GM19043 (cell line): ENCODE measurements around the gene RCBTB1.
"Not testable (repeated sequence)": the region's sequence is repeated elsewhere in the genome, so short reads cannot be mapped to it uniquely, and the experiment has no call there.

Experiments used
- ATAC-seq: cut with Tn5 transposase; IDR thresholded peaks from one replicate; pipeline ENCODE4 v1.9.1; 2021; ENCODE audit warnings: low read depth; ENCODE audit not compliant: unreplicated experiment

RCBTB1 gene

DNA sequence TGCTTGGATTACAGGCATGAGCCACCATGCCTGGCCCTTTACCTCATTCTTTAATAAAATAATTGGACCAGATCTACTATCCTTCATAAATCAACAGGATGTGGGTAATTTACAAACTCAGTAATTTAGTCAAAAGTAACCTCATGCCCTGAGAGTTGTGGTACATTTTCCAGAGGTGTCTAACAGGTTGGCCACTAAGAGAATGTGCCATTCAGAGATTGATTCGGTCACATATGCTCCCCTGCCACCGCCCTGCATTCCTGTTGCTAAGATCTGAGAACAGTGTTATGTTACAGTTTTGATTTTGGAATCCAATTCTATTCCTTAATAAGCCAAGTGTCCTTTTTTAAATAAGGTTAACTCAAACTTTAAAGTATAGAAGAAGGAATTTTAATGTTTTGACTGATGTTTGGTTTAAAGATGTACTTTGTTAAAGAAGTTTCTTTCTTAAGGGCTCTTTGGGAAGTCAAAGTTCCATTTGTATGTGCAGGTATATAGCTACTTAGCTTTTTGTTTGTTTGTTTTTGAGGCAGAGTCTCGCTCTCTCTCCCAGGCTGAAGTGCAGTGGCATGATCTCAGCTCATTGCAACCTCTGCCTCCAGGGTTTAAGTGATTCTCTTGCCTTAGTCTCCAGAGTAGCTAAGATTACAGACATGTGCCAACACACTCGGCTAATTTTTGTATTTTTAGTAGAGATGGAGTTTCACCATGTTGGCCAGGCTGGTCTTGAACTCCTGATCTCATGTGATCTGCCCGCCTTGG is 60.4 kb downstream of the RCBTB1 start:
- ATAC-seq = no peak

DNA sequence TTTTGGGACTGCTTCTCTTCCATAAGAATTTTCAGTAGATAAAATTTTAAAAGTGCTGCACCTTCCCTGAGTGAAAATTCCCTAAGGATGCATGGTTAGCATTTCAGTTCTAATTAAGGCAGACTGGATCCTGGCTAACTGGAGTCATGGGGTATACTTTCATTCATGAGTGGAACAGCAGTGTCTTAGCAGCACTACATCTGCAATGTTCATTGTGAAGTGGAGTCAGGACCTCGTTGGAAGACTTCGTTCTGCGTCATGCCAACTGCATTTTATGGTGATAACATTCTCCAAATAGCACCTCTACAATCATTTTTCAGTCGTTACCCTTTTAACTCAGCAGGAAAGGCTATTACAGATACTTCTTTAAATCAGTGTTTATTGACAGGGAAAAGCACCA is 64.1 kb downstream of the RCBTB1 start:
- ATAC-seq = no peak

GRCh38 chr13:49517461-49517860 is 67.9 kb downstream of the RCBTB1 start:
- no peak for ATAC-seq

DNA sequence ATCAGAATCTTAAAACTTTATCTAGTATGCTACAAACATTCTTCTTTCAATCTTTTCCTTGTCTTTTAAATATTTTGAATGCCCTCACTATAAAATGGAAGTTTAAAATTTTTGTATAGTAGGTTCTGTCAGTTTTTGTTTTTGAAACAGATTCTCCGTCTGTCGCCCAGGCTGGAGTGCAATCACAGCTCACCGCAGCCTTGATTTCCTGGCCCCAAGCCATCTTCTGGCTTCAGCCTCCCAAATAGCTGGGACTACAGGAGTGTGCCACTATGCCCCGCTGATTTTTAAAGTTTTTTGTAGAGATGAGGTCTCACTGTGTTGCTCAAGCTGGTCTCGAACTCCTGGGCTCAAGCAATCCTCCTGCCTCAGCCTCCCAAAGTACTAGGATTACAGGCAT is 68.9 kb downstream of the RCBTB1 start:
- no peak for ATAC-seq

- no peak for ATAC-seq
These were observed 72.8 kb downstream of the RCBTB1 start for GRCh38 chr13:49512578-49512977.

GRCh38 chr13:49503951-49504350 is 81.4 kb downstream of the RCBTB1 start:
- no peak for ATAC-seq

DNA sequence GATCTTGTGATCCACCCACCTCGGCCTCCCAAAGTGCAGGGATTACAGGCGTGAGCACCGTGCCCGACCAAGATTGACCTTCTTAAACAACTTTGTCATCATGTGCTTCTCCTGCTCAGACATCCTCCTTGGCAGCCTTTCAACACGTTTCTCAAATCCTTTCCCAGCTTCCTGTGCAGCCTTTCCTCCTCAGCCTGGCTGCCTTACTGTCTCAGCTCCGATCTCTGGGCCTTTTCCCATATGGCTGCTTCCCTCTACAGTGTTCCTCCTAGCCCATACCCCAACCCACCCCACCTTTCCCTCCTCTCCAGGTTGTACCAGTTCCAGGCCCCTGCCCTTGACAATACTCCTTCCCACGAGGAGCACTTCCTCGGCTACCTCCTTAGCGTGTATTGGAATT is 82.4 kb downstream of the RCBTB1 start:
- no peak for ATAC-seq

DNA sequence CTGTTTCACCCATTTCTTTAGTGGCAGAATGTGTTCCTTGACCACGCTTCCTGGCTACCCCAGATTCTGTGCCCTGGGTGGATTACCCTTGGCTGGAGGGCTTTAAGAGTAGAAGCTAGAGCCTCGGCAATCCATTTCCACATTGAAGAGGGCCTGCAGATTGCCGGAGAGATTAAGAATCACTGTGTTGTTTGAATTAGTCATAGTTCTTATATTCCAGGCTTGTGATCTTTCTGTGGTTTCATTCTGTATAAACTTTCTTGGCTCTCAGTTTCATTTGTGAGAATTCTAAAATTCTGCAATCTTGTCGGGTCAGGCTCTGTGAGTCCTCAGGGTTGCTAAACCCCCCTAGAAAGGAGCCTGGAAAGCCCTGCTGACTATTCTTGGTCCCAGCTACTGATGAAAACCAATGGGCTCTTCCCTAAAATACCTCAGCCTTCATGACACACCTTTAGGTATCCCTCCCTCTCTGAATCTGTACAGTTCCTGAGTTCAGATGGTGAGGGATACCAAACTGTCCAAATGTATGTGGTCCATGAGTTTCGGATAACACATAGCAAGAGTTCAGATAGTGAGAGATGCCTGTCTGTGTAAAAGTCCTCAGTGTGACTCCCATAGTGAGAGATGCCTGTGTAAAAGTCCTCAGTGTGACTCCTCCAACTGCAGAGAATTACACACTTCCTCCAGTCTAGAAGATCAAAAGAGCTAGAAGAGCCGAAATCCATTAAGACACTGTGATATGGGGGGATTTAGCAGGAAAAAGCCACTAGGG is 85.3 kb downstream of the RCBTB1 start:
- ATAC-seq = no peak

DNA sequence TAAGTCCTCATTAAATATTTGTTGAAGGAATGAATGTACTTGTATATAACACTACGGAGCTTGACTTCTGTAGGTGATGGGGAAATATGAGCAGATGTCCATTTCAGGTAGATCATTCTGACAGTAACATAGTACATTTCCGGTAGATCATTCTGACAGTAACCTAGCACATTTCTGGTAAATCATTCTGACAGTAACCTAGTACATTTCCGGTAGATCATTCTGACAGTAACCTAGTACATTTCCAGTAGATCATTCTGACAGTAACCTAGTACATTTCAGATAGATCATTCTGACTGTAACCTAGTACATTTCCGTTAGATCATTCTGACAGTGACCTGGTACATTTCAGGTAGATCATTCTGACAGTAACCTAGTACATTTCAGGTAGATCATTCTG is 87.2 kb downstream of the RCBTB1 start:
- no peak for ATAC-seq

DNA sequence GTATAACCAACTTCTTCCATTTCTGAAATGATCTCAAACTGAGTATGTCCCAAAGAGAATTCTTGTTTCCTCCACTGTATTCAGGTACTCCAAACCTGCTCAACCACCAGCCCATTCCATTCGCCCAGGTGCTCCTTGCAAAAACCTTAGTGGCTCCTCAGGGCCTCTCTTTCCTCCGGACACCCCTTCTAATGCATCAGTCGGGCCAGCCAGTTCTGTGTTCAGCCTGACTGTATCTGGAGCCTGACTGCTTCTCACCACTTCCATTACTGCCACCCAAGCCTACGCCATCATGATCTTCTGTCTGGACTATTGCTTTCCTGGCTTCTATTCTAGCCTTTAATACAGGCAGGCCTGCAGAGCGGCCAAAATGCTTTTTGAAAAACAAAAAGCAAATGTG is 88.1 kb downstream of the RCBTB1 start:
- ATAC-seq = no peak

GRCh38 chr13:49496837-49497236 is 88.5 kb downstream of the RCBTB1 start:
- ATAC-seq = not testable (repeated sequence)

DNA sequence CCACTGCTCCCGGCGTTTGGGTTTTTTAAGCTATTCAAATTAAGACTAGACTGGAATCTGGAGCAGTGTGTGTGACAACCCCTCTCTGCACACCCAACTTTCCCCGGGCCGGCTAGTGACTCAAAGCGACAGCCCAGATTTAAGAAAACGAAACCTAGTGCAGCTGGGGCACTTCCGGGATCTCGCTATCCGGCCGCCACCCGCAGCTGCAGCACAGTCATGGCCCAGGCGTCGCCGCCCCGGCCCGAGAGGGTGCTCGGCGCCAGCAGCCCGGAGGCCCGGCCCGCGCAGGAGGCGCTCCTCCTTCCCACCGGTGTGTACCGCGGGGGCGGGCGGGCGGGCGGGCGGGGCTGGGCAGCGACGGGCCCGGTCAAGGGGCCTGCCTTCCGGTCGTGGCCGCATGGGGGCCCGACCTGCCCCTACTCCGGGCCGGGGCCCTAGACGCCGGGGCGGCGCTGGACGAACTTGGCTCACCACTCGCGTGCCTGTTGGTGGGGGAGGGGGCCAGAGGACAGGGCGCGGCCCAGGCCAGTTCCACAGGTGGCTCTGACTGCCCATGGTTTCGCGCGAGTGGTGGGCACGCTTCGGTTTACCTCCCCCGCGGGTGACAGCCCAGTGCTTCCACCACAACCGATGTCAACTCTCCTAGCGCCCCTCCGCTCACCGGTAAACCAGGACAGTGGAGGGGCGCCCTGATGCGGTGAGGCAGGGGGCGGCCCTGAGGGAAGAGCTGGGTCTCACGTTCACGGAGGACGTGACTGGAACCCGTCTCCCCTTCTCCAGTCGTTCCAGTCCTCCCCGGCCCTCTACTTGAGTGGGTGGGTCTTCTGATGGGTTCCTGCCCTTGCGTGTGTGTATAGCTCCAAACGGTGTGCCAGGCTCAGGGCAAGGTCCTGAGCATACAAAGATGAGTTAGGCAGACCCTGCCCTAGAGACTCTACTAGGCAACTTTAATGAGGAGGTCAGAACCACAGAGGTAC is 89.3 kb downstream of the RCBTB1 start, which contains the start of gene PHF11:
Gene PHF11 (plus strand): TSS at position 171 of the 980 bp plus-strand sequence. CDS start 49 bp downstream, at position 220.
- ATAC-seq = peak; percentile 81

- ATAC-seq = no peak
These were observed 90.7 kb downstream of the RCBTB1 start for GRCh38 chr13:49494645-49495044.

GRCh38 chr13:49488563-49488962 is 96.8 kb downstream of the RCBTB1 start:
- ATAC-seq = no peak
